GM21423 (cell line): ENCODE data around the gene KLRK1.
"Not testable (repeated sequence)": the region's sequence is repeated elsewhere in the genome, so short reads cannot be mapped to it uniquely, and the experiment has no call there.

Source experiments
- ATAC-seq: cut with Tn5 transposase; IDR thresholded peaks from one replicate; pipeline ENCODE4 v1.9.1; 2021; ENCODE audit warnings: mild to moderate bottlenecking, moderate library complexity; ENCODE audit not compliant: unreplicated experiment

Gene KLRK1

GRCh38 chr12:10390991-10391390, 1.1 kb upstream of the KLRK1 start:
- ATAC-seq = not testable (repeated sequence)

- no peak for ATAC-seq
These were observed 1.0 kb downstream of the KLRK1 start for GRCh38 chr12:10388624-10389413.

GRCh38 chr12:10387498-10387897, 2.3 kb downstream of the KLRK1 start:
- ATAC-seq = not testable (repeated sequence)

- no peak for ATAC-seq
These were observed 3.0 kb downstream of the KLRK1 start for GRCh38 chr12:10386857-10387256.

GRCh38 chr12:10385166-10385613, 4.7 kb downstream of the KLRK1 start:
- ATAC-seq = no peak

GRCh38 chr12:10384191-10384590, 5.7 kb downstream of the KLRK1 start:
- no peak for ATAC-seq

GRCh38 chr12:10381928-10382628, 7.8 kb downstream of the KLRK1 start:
- ATAC-seq = no peak

- not testable (repeated sequence) for ATAC-seq
These were observed 11.1 kb downstream of the KLRK1 start for GRCh38 chr12:10378737-10379136.

- no peak for ATAC-seq
These were observed 15.2 kb downstream of the KLRK1 start for GRCh38 chr12:10374624-10375018.

GRCh38 chr12:10372559-10372958, 17.3 kb downstream of the KLRK1 start:
- no peak for ATAC-seq

GRCh38 chr12:10371893-10372535, 17.8 kb downstream of the KLRK1 start:
- ATAC-seq = not testable (repeated sequence)

GRCh38 chr12:10369557-10370415, 20.1 kb downstream of the KLRK1 start:
- ATAC-seq = no peak

GRCh38 chr12:10368206-10369171, 21.4 kb downstream of the KLRK1 start:
- no peak for ATAC-seq

- ATAC-seq = not testable (repeated sequence)
These were observed 22.1 kb downstream of the KLRK1 start for GRCh38 chr12:10367714-10368113.

GRCh38 chr12:10366875-10367274, 23.0 kb downstream of the KLRK1 start:
- no peak for ATAC-seq

GRCh38 chr12:10365696-10366405, 24.0 kb downstream of the KLRK1 start:
- no peak for ATAC-seq

- ATAC-seq = peak; percentile 46
These were observed 24.8 kb downstream of the KLRK1 start for GRCh38 chr12:10364815-10365622.
